Measurements from ENCODE around the gene CFAP74.
"Not testable (repeated sequence)": the region's sequence is repeated elsewhere in the genome, so short reads cannot be mapped to it uniquely, and the experiment has no call there.

CFAP74 gene

DNA sequence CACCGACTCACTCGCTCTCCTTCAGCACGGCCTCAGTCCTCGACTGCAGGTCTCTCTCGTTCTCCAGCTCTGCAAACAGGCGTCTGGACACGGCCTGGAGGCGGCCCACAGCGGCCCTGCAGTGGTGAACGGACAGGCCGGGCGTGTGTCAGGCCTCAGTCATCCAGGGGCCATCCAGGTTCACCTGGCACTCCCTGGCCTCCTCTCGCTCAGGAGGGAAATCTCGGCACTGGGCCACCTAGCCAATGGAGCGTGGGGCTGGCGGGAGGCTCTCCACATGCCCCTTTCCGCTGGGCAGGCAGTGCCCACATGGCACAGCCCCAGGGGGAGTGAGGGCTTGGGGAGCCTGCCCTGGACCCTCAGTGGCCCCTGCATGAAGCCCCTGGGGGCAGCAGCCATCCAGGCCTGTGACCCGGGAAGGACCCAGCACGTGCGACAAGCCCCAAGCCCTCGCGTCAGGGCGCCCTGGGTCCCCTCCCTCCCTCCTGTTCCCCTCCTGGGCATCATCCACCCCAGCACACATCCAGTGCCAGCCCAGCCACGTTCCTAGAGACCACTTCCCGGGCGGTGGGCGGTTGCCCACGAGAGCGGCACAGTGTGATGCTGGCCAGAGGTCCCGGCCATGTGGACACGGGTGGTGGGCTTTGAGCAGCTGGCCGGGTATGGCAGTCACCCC, 18.1 kb downstream of the CFAP74 start:
- H2AFZ ChIP-seq (ENCODE audit: insufficient read depth, low read length, poor library complexity) = no peak overlapping the region
- H3K18ac ChIP-seq (ENCODE audit: low read length) = no peak overlapping the region
- H3K4ac ChIP-seq (ENCODE audit: low read depth, low read length) = no peak overlapping the region
- no CpG with 5 or more reads among the region's 32 CpGs for WGBS (ENCODE audit: extremely low coverage, insufficient coverage, insufficient read length)
- DNase-seq = peak; percentile 45 to 46
- no peak overlapping the region for H4K8ac ChIP-seq (ENCODE audit: low read depth, low read length)
- H3K9me3 ChIP-seq (ENCODE audit: insufficient read depth, low read depth, low read length) = peaks cover 9% of the 10 kb centered on the region
- no peak overlapping the region for H2AK5ac ChIP-seq (ENCODE audit: low read length)
- no peak overlapping the region for H3K23ac ChIP-seq (ENCODE audit: low read length)
- H2BK12ac ChIP-seq (ENCODE audit: low read length) = no peak overlapping the region
- no peak overlapping the region for H2BK120ac ChIP-seq (ENCODE audit: insufficient read depth, low read length, poor library complexity)
- H4K12ac ChIP-seq (ENCODE audit: low read depth, low read length) = no peak overlapping the region
- H2BK5ac ChIP-seq (ENCODE audit: low read depth, low read length, poor library complexity) = no peak overlapping the region
- no peaks in the 10 kb centered on the region for H3K79me2 ChIP-seq (ENCODE audit: control insufficient read depth, insufficient read depth, low read length, poor library complexity)
- no peak overlapping the region for H3K4me2 ChIP-seq (ENCODE audit: low read length)
- no peak overlapping the region for H3K14ac ChIP-seq (ENCODE audit: low read length)
- H3K36me3 ChIP-seq (ENCODE audit: control insufficient read depth in 1 of 2, insufficient read depth in 2 of 2, low read length in 2 of 2) = no peaks in the 10 kb centered on the region
- no peak overlapping the region for H4K91ac ChIP-seq (ENCODE audit: low read depth, low read length)
- no peak overlapping the region for H3K4me3 ChIP-seq (ENCODE audit: low read depth, low read length)
- no peaks in the 10 kb centered on the region for H3K79me1 ChIP-seq (ENCODE audit: low read length)
- H3K27ac ChIP-seq (ENCODE audit: low read depth, low read length) = no peak overlapping the region
- H3K9ac ChIP-seq (ENCODE audit: low read length) = no peak overlapping the region
- no peaks in the 10 kb centered on the region for H3K27me3 ChIP-seq (ENCODE audit: insufficient read depth, low read length)
- H3K4me1 ChIP-seq (ENCODE audit: control insufficient read depth in 1 of 2, insufficient read depth in 2 of 2, low read length in 2 of 2) = peaks cover 0 to 5% of the 10 kb centered on the region in 2 experiments

DNA sequence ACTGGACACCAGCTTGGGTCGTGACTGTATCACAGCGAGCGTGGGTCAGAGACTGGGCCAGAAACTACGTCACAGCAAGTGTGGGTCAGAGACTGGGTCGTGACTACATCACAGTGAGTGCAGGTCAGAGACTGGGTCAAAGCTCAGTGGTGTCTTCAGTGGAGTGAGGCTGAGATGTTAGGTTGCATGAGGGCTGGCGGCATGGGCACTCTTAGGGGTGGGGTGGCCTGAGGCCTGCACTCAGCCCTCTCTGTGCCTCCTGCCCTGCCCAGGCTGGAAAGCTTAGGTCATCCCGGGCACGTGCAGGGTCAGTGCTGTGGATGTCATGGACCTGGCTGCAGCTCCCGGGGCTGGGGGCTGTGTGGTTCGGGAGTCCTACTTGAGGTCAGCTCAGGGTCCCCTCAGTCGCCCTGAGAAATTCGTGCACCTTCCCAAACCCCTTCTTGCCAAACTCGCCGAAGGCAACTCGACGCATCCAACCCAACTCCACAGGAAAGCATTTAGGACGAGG, 19.0 kb downstream of the CFAP74 start:
- H3K4me1 ChIP-seq (ENCODE audit: control insufficient read depth in 1 of 2, insufficient read depth in 2 of 2, low read length in 2 of 2) = peaks cover 0 to 5% of the 10 kb centered on the region in 2 experiments
- H4K91ac ChIP-seq (ENCODE audit: low read depth, low read length) = no peak overlapping the region
- H3K23ac ChIP-seq (ENCODE audit: low read length) = no peak overlapping the region
- no peaks in the 10 kb centered on the region for H3K27me3 ChIP-seq (ENCODE audit: insufficient read depth, low read length)
- no peak overlapping the region for H2BK12ac ChIP-seq (ENCODE audit: low read length)
- H3K79me2 ChIP-seq (ENCODE audit: control insufficient read depth, insufficient read depth, low read length, poor library complexity) = no peaks in the 10 kb centered on the region
- WGBS (ENCODE audit: extremely low coverage, insufficient coverage, insufficient read length) = no CpG with 5 or more reads among the region's 17 CpGs
- DNase-seq = no peak
- no peak overlapping the region for H3K4me2 ChIP-seq (ENCODE audit: low read length)
- H4K8ac ChIP-seq (ENCODE audit: low read depth, low read length) = no peak overlapping the region
- H3K14ac ChIP-seq (ENCODE audit: low read length) = no peak overlapping the region
- H4K12ac ChIP-seq (ENCODE audit: low read depth, low read length) = no peak overlapping the region
- no peak overlapping the region for H3K27ac ChIP-seq (ENCODE audit: low read depth, low read length)
- H3K79me1 ChIP-seq (ENCODE audit: low read length) = no peaks in the 10 kb centered on the region
- H3K36me3 ChIP-seq (ENCODE audit: control insufficient read depth in 1 of 2, insufficient read depth in 2 of 2, low read length in 2 of 2) = no peaks in the 10 kb centered on the region
- no peak overlapping the region for H3K4ac ChIP-seq (ENCODE audit: low read depth, low read length)
- H2BK120ac ChIP-seq (ENCODE audit: insufficient read depth, low read length, poor library complexity) = no peak overlapping the region
- no peak overlapping the region for H3K18ac ChIP-seq (ENCODE audit: low read length)
- H2AFZ ChIP-seq (ENCODE audit: insufficient read depth, low read length, poor library complexity) = no peak overlapping the region
- no peak overlapping the region for H2AK5ac ChIP-seq (ENCODE audit: low read length)
- no peak overlapping the region for H3K9ac ChIP-seq (ENCODE audit: low read length)
- peaks cover 10% of the 10 kb centered on the region for H3K9me3 ChIP-seq (ENCODE audit: insufficient read depth, low read depth, low read length)
- no peak overlapping the region for H3K4me3 ChIP-seq (ENCODE audit: low read depth, low read length)
- no peak overlapping the region for H2BK5ac ChIP-seq (ENCODE audit: low read depth, low read length, poor library complexity)

DNA sequence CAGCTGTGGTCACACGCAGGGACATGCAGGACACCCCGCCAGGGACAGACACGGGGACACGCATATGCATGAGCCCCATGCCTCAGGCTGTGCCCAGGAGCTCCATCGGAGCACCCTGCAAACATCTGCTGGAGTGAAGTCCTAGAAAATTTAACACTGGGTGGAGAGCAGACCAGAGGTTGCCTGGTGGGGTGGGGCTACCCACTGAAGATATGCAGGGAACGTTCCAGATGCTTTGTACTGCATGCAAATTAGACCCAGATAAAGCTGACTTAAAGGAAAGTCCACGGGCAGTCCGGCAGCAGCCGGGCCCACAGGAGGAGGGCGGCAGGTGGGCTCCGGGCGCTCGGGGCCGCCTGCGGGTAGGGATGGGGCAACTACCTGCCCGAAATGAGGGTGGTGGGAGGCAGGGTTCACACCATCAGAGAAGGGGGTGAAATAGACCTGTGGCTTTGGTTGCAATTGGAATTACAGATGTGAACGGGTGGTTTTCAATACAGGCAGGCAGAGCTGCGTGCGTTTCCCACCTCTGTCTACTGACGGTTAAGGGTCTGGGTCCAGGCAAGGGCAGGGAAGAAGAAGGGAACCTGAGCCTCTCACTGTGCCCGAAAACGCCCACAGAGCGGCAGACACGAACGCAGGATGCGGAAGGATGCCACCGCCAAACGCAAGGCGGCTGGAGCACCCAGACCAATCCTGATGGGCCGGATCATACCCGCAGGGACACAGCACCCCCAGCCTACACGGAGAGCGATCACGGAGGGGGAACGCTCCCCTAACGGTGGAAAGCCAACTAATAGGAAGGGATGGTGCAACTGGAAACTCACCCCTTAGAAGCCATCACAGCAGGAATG, 21.0 kb downstream of the CFAP74 start:
- Histone ChIP-seq H4K12ac (ENCODE audit: low read depth, low read length) (no peak overlapping the region), H3K4me3 (ENCODE audit: low read depth, low read length) (no peak overlapping the region), H3K4me1 (ENCODE audit: control insufficient read depth in 1 of 2, insufficient read depth in 2 of 2, low read length in 2 of 2) (peaks cover 0 to 3% of the 10 kb centered on the region in 2 experiments), H2AK5ac (ENCODE audit: low read length) (no peak overlapping the region), H3K27ac (ENCODE audit: low read depth, low read length) (no peak overlapping the region), H3K36me3 (ENCODE audit: control insufficient read depth in 1 of 2, insufficient read depth in 2 of 2, low read length in 2 of 2) (no peaks in the 10 kb centered on the region), H3K27me3 (ENCODE audit: insufficient read depth, low read length) (no peaks in the 10 kb centered on the region), H3K9ac (ENCODE audit: low read length) (no peak overlapping the region), H4K8ac (ENCODE audit: low read depth, low read length) (no peak overlapping the region), H3K9me3 (ENCODE audit: insufficient read depth, low read depth, low read length) (peaks cover 21% of the 10 kb centered on the region), H3K18ac (ENCODE audit: low read length) (no peak overlapping the region), H4K91ac (ENCODE audit: low read depth, low read length) (no peak overlapping the region), H3K14ac (ENCODE audit: low read length) (no peak overlapping the region), H2BK5ac (ENCODE audit: low read depth, low read length, poor library complexity) (no peak overlapping the region), H3K23ac (ENCODE audit: low read length) (no peak overlapping the region), H3K79me2 (ENCODE audit: control insufficient read depth, insufficient read depth, low read length, poor library complexity) (no peaks in the 10 kb centered on the region), H2AFZ (ENCODE audit: insufficient read depth, low read length, poor library complexity) (no peak overlapping the region), H3K79me1 (ENCODE audit: low read length) (no peaks in the 10 kb centered on the region), H3K4ac (ENCODE audit: low read depth, low read length) (no peak overlapping the region), H2BK12ac (ENCODE audit: low read length) (no peak overlapping the region), H3K4me2 (ENCODE audit: low read length) (no peak overlapping the region), H2BK120ac (ENCODE audit: insufficient read depth, low read length, poor library complexity) (no peak overlapping the region)
- WGBS (ENCODE audit: extremely low coverage, insufficient coverage, insufficient read length) = no CpG with 5 or more reads among the region's 36 CpGs
- DNase-seq = no peak

GRCh38 chr1:1981631-1982327, 21.8 kb downstream of the CFAP74 start:
- H3K36me3 ChIP-seq (ENCODE audit: control insufficient read depth in 1 of 2, insufficient read depth in 2 of 2, low read length in 2 of 2); H2BK12ac ChIP-seq (ENCODE audit: low read length); H3K79me2 ChIP-seq (ENCODE audit: control insufficient read depth, insufficient read depth, low read length, poor library complexity); H2BK120ac ChIP-seq (ENCODE audit: insufficient read depth, low read length, poor library complexity); DNase-seq; H4K8ac ChIP-seq (ENCODE audit: low read depth, low read length); H2AK5ac ChIP-seq (ENCODE audit: low read length); H3K27me3 ChIP-seq (ENCODE audit: insufficient read depth, low read length); H3K4ac ChIP-seq (ENCODE audit: low read depth, low read length); H3K4me3 ChIP-seq (ENCODE audit: low read depth, low read length); H3K9ac ChIP-seq (ENCODE audit: low read length); H3K18ac ChIP-seq (ENCODE audit: low read length); H3K14ac ChIP-seq (ENCODE audit: low read length); H3K79me1 ChIP-seq (ENCODE audit: low read length); H2BK5ac ChIP-seq (ENCODE audit: low read depth, low read length, poor library complexity); H2AFZ ChIP-seq (ENCODE audit: insufficient read depth, low read length, poor library complexity); H3K27ac ChIP-seq (ENCODE audit: low read depth, low read length); H3K4me1 ChIP-seq (ENCODE audit: control insufficient read depth in 1 of 2, insufficient read depth in 2 of 2, low read length in 2 of 2); H3K4me2 ChIP-seq (ENCODE audit: low read length); H3K23ac ChIP-seq (ENCODE audit: low read length); H4K91ac ChIP-seq (ENCODE audit: low read depth, low read length); H4K12ac ChIP-seq (ENCODE audit: low read depth, low read length): not testable (repeated sequence)
- no CpG with 5 or more reads among the region's 73 CpGs for WGBS (ENCODE audit: extremely low coverage, insufficient coverage, insufficient read length)
- peaks cover 21% of the 10 kb centered on the region for H3K9me3 ChIP-seq (ENCODE audit: insufficient read depth, low read depth, low read length)

All from trophoblast cell (in vitro differentiated cells and primary cell).